GM21423 (cell line): Measurements from ENCODE around the gene GRID1.
"Not testable (repeated sequence)": the region's sequence is repeated elsewhere in the genome, so short reads cannot be mapped to it uniquely, and the experiment has no call there.

Experiments
- ATAC-seq: cut with Tn5 transposase; IDR thresholded peaks from one replicate; pipeline ENCODE4 v1.9.1; 2021; ENCODE audit warnings: mild to moderate bottlenecking, moderate library complexity; ENCODE audit not compliant: unreplicated experiment

GRID1 gene

DNA sequence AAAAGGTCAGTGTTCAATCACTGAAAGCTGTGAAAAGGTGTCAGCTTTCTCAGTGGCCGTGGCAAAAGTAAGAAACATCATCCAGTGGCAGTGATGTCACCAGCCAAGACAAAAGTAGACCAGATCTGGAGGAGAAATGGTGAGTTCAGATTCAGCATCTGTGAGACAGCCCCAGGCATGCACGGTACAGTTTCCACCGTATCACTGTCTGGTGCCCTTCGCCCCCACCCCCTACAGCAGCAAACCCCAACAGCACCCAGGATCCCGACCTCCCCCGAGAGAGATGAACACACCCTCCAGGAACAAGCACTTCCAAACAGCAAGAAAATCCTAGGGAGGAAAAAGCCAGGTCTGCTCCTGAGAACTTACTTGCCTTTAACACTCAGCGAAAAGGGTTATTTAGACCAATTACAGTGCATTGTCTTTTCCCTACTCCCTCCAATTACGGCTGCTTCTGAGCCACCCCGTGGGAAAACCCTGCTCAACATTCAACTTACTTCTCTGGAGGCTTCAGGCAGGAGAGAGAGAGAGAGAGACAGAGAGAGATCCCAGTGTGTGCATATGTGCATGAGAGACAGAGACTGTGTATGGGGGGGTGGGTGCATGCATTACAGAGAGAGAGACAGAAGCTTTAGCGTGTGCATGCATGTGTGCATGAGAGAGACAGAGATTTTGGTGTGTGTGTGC, 189.6 kb downstream of the GRID1 start:
- ATAC-seq, result no peak

DNA sequence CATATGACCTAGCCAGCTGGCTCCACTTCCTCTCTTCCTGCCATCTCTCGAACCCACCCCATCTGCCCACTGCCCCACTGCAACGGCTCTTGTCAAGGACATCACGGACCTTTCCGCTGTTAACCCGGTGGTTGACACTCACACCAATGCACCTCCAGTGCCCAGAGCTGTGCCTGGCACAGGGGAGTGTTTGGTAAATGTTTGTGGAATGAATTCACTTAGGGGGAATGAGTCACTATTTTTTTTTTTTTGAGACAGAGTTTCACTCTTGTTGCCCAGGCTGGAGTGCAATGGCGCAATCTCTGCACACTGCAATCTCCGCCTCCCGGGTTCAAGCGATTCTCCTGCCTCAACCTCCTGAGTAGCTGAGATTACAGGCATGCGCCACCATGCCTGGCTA, 191.1 kb downstream of the GRID1 start:
- not testable (repeated sequence) for ATAC-seq

DNA sequence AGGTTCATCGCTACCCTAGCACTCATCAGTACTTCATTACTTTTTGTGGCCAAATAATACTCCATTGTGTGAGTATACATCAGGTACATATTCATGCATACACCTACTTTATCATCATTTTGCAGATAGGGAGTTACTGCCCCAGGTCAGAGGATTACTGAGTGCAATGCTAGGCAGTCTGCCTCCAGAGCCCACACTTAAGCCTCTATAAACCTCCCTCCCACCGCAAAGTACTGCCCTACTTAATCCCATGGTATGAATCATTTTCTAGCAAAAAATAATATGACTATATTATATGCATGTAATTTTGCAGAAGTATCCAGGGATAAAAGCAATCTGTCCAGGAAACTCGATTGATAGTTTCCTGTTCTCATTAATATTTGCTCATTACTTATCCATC, 194.3 kb downstream of the GRID1 start:
- no peak for ATAC-seq

DNA sequence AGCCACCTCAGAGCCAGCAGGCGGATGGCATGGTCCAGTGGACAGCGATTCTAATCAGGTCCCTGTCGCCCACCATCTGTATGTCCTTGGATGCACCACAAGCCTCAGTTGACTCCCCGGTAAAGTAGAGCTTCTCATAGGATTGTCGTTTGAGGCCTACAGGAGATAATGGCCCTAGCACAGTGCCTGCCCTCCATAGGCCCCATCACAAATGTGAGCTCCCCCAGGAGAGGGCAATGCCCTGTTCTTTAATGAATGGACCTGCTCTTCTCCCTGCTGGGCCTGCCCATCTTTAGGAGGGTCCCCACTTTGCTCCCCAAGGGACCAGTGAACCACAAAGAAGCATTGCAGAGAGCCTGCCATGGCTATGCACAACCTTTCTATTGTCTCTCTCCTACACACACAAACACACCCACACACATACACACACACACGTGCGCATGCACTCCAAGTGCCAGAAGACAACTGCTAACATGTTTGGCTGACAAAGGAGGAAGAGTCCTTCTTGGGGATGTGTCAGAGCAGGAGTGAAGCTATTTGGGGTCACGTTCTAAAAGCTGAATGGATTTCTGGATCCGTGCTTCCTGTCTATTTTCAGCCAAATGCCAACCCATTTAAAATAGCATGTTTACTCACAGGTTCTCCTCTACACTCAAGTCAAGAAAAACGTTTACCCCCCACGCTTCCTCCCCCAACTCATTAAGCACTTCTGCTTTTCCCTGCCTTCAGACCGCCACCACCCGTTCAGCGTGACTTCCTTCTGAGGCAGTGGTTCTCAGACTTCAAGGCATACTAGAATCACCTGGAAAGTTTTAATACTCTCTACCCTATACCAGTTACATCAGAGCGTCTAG, 196.1 kb downstream of the GRID1 start:
- ATAC-seq, result peak; percentile 64

DNA sequence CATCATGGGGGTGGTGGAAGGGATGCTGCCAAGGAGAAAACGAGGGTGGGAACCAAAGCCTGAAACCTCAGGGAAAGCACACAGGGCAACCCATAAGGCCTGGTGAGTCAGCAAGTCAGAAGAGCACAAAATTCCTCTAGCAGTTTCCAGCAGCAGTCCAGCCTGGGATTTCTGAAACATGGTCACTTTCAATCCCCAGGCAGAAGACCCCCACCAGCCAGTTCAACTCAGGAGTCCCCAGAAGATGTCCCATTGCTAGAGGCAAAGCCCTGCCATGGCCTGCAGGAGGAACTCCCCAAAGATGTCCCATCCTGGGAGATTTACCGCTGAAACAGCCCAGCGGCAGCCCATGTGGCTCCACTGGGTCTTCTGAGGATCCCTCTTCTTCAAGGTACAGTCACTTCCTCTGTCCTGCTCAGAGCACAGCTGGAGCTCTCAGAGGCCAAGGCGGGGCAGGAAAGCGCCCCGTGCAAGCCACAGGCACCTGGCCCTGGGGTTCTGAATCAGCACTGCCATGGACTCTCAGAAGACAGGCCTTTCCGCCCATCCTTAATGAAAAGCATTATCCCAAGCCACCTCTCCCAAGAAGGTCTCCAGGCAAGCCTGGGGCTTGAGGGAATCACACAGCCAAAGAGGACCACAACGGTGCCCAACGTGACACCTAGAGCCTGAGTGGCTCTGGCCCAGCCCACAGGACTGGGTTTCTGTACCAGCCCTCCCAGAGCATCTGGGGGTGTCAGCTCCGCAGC, 196.9 kb downstream of the GRID1 start:
- ATAC-seq, result no peak

DNA sequence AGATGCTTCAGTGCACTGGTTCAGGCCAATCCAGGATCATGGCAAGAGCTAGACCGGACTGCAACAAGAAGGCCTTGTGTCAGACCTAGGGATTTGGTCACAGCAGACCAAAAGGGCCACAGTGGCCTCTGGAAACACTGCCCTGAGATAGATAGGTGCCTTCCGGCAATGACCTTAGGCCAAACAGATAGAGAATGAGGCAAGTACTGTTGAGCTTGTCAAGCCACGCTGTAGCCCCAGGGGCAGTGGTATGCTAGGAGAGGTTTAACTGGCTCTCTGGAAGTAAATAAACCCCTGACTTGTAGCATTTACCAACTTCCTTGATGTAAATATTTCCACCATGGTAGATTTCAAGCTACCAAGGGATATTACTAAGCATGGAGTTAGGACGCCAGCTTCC, 197.5 kb downstream of the GRID1 start:
- ATAC-seq, result no peak

DNA sequence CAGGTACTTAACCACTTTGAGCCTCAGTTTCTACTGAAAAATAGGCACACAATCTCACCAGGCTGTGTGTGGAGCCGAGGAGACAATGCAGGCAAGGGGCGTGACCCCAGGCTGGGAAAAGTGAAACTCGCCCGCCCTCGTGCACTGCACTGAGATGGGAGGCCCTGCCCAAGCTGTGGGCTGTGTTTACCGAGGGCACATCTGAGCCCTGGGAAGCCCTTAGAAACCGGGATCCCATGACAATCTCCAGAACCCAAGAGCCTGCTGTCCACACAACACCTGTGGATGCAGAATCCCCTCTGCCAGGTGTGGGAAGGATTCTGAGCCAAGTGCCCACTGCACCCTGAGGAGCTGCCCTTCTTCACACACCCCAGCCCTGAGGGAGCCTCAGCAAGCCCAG, 198.3 kb downstream of the GRID1 start:
- ATAC-seq, result no peak

DNA sequence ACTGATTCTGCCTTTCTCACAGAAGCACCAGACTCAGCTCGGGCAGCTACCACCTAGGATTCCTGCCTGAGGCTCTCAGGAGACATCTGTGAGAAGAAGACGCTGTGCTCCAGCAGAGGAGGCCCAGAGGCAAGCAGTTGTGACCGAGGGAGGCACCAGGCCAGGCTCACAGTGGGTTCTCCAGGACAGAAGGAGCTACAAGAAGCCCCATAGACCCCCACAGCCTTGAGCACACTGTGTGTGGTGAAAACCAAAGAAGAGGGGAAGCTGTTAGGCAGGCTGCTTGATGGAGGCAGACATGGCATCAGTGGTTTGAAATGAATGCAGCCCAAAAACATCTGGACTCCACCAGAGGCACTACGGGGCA, 198.8 kb downstream of the GRID1 start:
- ATAC-seq, result no peak

DNA sequence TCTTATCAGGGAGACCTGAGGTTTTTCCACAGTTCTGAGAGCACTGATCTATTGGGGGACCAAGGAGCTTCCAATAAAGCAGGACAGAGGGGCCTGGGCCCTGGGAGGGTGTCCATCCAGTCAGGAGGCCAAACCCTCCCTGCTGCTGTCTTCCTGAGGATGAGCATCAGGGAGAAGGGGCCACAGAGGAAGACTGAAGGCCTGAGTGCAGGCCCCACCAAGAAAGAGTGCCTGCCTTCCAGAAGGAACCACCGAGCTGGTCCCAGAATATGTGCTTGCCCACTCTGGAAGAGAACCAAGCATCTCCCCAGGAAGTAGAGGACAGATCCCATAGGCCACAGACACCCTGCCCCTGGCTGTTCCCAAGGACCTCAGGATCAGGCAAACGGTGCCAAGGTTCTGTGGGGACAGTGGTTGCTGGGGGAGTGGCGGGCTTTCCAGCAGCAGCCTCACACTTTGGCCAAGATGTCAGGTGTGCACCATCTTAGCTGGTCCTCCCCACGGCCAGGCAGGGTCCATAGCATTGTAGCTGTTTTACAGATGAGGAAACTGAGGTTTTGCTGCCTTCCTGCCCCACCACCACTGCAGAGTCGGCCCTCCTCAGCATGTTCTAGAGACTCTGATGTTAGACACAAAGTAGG, 199.4 kb downstream of the GRID1 start:
- no peak for ATAC-seq

DNA sequence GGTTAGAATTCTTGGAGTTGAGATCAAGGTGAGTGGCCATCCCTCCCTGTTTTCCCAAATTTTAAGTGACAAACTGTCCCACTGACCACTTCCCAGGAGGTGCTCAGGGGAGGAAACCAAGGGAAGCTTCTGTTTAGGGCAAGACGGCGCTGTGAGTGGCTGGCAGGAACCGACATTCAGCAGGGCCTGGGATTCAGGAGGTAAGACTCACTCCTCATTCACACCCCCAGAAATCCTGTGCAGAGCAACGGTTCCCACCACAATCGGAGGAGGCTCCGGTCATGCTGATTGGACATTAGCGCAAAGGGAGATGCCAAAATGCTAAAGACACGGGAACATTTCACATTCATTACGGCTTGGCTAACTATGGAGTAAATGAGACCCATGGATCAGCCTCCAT, 200.9 kb downstream of the GRID1 start:
- ATAC-seq, result no peak

DNA sequence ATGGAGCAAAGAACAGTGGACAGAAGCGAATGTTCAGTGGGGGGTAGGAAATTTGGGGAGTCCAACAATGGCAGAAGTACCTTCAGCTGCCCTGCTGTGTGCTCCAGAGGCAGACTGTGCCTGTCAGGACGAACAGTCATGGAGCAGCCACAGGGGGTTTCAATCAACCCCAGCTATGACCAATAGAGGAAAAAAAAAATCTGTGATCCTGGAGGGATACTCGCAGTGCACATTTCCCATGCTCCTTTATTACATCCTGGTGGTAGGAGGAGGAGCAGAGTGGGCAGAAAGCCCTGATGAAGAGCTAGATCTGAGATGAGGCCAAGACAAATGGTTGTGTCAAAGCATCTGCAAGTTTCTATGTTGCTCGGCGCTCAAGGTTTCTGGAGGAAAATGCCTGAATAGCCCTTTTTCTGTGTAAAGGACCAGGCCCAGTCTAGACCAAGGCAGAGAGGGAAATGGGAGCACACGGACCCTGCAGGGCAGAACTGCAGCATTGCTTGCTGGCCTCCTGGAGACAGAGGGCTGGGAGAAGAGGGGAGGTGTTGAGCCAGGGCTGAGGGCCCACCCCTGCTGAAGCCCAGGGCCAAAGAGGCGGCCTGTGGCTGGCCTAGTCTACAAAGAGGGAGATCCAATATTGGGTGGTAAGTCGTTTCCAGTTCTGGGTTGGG, 201.5 kb downstream of the GRID1 start:
- ATAC-seq, result no peak

DNA sequence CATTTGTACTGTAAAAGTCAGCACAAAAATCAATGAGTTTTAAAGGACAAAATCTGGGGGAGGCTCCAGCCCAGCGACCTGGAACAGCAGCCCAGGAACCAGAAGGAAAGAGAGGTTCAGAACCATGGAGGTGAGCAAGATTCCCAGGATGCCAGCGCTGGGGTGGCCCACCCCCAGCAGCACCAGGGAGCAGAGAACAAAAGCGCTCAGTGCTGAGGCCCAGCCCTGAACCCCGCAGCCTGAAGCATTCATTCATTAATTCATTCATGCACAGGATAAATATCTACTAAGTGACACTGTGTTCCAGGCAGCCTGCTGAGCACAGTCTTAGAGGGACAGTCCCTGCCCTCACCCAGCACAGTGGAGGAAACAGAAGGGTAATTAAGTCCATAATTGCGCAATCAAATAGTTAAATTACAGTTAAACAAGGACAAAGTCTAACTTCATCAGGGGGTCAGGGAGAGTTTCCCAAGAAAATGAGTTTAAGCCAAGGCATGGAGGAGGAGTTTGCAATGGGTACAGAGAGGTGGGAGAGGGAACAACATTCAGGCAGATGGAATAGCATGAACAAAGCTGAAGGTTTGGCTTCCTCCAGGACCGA, 202.3 kb downstream of the GRID1 start:
- ATAC-seq, result no peak

DNA sequence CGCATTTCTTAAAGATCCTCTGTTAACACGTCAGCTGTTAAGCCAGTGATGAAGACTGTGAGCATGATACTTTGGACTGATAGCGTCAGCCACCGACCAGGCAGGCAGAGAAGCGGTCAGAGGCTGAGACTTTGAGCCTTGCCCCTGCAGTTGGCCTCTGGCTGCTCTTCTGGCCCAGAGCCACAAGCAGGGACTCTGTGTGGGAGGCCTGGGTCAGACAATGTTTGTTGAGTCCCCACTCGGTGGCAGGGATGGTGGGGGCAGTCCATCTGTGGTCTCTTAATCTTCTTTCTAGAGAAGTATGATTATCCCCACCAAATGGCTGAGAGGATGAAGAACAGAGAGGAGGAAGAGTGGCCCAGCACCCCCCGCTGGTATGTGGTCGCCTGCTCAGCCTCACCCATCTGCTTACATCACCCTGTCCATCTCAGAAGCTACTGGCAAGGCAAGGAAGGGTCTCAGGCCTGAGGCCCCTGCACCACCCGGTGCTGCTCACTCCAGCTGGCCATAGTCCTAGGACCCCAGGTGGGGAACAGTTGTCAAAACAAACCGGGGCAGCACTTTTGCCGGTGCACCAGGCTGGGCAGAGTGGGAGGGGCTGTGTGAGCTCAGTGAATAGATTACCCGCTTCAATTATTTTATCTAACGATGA, 202.9 kb downstream of the GRID1 start:
- no peak for ATAC-seq

DNA sequence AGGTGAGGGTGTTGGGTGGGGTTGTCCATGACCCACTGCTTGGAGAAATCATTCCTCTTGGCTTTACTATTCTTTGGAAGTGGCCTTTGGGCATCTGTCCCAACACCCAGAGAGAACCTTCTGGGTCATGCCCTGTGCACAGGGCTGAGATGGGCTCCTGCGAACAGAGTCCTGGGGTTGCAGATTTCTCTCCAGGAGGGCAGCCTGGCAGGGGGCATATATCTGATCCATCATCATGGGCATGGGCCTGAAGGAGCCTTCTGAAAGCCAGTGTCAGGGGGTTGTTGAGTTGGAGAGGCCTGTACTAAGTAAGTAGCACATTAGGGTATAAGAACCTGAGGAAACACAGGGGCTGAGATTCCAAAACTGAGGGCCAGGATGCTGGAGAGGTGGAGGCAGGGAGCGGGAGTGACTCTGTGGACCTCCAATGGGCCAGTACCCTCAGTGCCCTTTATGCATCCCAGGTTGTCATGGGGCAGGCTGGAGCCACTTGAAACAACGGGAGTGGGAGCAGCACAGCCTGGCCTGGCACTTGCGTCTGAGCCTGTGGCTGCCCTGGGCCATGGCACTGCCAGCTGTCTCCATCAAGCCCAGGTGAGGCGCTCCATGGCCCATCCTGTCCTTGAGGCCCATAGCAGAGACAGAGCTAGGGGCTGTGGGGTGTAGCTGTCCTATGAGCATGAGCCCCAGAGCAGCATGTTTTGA, 203.7 kb downstream of the GRID1 start:
- no peak for ATAC-seq

DNA sequence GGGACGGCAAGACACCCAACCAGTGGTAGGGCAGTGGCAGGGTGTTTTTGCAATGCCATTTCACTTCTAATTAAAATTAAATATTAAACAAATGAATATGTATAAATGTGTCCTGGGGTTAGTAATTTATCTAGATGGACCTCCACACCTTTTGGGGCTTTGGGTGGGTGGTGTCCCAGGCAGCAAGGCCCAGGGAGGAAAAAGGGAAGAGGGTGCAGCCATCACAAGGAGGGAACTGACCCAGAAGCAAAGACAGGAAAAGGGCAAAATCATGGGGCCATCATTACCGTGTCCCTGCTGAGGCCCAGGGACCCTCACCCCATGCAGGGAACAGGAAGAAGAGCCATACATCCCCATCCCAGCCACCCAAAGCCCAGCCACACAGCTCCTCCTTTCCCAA, 204.6 kb downstream of the GRID1 start:
- ATAC-seq, result no peak

DNA sequence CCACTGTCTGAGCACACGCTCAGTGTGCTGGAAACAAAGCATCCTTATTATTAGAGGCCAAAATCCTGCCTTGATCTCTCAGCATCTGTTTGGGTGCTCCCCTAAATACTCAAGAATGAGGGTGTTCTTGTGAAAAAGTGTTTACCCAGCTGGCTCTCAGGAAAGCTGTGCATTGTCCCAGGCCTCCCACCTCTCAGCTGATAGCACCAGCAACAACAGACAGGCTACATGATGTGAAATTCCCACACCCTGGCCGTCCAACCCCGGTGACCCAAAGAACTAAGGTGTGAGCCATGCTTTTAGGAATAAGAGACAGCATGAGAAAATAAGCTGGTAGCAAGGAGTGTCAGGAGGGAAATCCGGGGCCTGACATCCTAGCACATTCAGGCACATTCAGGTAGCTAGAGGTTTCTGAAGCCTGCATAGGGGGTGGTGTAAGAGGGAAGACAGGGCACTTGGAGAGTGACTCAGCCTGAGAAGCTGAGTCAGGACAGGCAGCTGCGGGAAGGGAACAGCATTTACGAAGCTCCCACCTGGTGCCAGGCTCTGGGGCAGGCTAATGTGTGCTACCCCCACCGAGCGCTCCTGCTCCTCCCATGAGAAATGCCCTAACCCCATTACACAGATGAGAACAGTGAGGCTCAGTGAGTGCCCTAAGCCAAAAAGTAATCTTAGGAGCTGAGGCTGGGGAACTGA, 205.6 kb downstream of the GRID1 start:
- no peak for ATAC-seq

DNA sequence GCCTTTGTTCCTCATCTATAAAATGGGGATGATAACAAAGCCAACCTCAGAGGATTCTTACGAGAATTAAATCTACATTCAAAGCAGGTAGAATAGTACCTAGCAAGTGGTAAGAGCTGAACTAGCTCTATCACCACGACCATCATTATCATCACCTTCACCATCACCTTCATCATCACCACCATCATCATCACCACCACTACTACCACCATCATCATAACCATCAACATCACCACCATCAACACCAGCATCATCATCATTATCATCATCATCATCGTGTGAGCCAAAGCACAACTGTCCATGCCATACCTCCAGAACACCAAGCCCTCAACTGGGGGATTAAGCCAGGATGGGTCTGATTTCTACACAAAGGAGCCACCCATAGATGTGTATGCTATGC, 206.8 kb downstream of the GRID1 start:
- ATAC-seq, result no peak

DNA sequence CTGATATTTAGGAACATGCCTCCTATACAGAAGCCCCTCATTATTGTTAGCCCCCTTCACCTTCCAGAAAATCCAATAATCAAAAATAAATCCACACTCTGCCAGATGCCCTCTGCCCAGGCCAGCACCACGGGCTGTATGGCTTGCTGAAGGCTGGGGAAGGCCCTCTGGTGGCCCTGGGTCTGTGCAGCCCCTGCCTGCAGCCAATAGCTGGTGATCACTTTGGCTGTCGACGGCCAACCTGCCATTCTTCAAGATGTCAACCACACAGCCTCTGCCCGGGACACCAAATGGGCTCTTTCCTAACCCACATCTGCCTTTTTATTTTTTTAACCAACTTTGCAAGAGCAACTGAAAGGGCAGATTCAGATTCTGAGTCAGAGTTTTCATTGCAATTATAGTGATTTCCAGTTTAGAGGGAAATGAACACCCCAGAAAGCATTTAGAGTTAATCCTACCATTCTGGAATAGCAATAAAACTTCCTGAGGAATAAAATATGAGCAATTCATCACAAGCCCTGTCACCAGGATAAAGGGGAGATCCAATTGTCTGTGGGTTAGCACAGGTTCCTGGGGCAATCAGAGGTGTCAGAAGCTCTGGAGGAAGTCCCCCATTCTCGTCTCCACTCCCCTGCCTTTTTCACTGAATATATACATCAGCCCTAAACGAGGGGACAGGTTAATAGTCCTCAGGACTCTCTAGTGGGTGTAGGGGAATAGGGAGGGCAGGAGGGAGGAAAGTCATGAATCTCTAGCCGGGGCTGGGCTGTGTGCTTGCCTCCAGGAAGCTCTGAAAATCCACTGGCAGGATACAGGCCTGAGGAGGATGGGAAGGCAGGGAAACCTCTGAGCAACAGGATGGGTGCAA, 211.3 kb downstream of the GRID1 start:
- ATAC-seq, result no peak
